GM12878 (cell line): ENCODE data around the gene ADAMTSL1. TPM values are rescaled to one million over a fixed set of nuclear protein-coding genes. Genes with fewer than 3 reads are reported as not detected.

ENCODE experiments used
- ATAC-seq: fragments of 200-7000 bp; cut with Tn5 transposase; 3 replicates; pipeline ENCODE4 v1.9.1; 2020; ENCODE audit warnings: mild to moderate bottlenecking, moderate library complexity
- BruUV-seq: library from RNA; stranded (reverse); fragments of 400-500 nt; replicated peaks from 2 replicates; lab custom pipeline; 2021; lab: Mats Ljungman, UMichigan
- CTCF ChIA-PET: fragments of 300-600 bp; sonication (Branson Sonifier 250); formaldehyde crosslinking; extraction: SDS; loops from one replicate; lab custom pipeline; 2021; ENCODE audit warnings: inconsistent platforms; lab: Yijun Ruan, JAX
- POLR2A ChIA-PET: fragments of 350-600 bp; formaldehyde crosslinking; extraction: SDS; loops from one replicate; lab custom pipeline; 2021; ENCODE audit warnings: inconsistent platforms; lab: Charles Lee
- RAD21 ChIA-PET: fragments of 300-600 bp; sonication (Branson Sonifier 250); formaldehyde crosslinking; loops from one replicate; lab custom pipeline; 2023; ENCODE audit warnings: antibody characterized with exemption; ENCODE audit not compliant: unreplicated experiment; lab: Charles Lee
- SMC1A ChIA-PET: fragments of 300-600 bp; sonication (Branson Sonifier 250); formaldehyde crosslinking; loops from one replicate; lab custom pipeline; 2023; ENCODE audit not compliant: unreplicated experiment, uncharacterized antibody; lab: Charles Lee
- DNase-seq: peaks from one replicate; pipeline ENCODE4 v3.0.0-alpha.2; 2011; ENCODE audit warnings: low read depth, low spot score
- FAIRE-seq: peaks from 3 replicates; lab custom pipeline; 2011; peaks lifted over from hg19 to GRCh38; lab: Jason Lieb, UNC
- H2AFZ ChIP-seq: 2 replicates; pipeline ENCODE4 v1.6.0; 2011; ENCODE audit warnings: low read depth, low read length, control low read depth; ENCODE audit not compliant: control insufficient read depth
- H3K27ac ChIP-seq: 2 replicates; pipeline ENCODE4 v1.5.1; 2011; ENCODE audit warnings: control low read depth; ENCODE audit not compliant: control insufficient read depth, insufficient read depth
- H3K27me3 ChIP-seq, 2 experiments: replicated peaks in 1 of 2; 2 replicates each; pipeline versions ENCODE4 v1.6.0 to v1.6.1; 2011; ENCODE audit warnings: low read length in 1 of 2; ENCODE audit not compliant: control insufficient read depth in 2 of 2, insufficient read depth in 2 of 2
- H3K36me3 ChIP-seq, 2 experiments: 2 replicates each; pipeline ENCODE4 v1.5.1; 2011; ENCODE audit warnings: low read length in 1 of 2; ENCODE audit not compliant: control insufficient read depth in 2 of 2, insufficient read depth in 2 of 2
- H3K4me1 ChIP-seq: 2 replicates; pipeline ENCODE4 v1.6.1; 2011; ENCODE audit warnings: mild to moderate bottlenecking, low read length, moderate library complexity, mixed read lengths; ENCODE audit not compliant: control insufficient read depth, insufficient read depth
- H3K4me2 ChIP-seq: 2 replicates; pipeline ENCODE4 v1.6.0; 2011; ENCODE audit warnings: control low read depth; ENCODE audit not compliant: control insufficient read depth, insufficient read depth
- H3K4me3 ChIP-seq: fragments of 200-600 bp; sonication (generic); 2 replicates; pipeline ENCODE4 v1.5.1; 2016
- H3K79me2 ChIP-seq: 2 replicates; pipeline ENCODE4 v1.6.0; 2011; ENCODE audit warnings: low read length; ENCODE audit not compliant: control insufficient read depth, insufficient read depth
- H3K9ac ChIP-seq: 2 replicates; pipeline ENCODE4 v1.8.0; 2011; ENCODE audit warnings: low read length, control low read depth, mixed read lengths; ENCODE audit not compliant: control insufficient read depth, insufficient read depth
- H3K9me3 ChIP-seq: replicated peaks from 3 replicates; pipeline ENCODE4 v1.5.1; 2011; ENCODE audit warnings: mild to moderate bottlenecking, low read length; ENCODE audit not compliant: control insufficient read depth, insufficient read depth
- H4K20me1 ChIP-seq: 2 replicates; pipeline ENCODE4 v1.6.0; 2011; ENCODE audit not compliant: control insufficient read depth, insufficient read depth
- ATF2 ChIP-seq: IDR thresholded peaks from 2 replicates; pipeline ENCODE4 v1.6.1; 2012; ENCODE audit warnings: low read length, inconsistent platforms
- ESRRA ChIP-seq: IDR thresholded peaks from 2 replicates; pipeline ENCODE4 v1.6.1; 2012; ENCODE audit warnings: mild to moderate bottlenecking, low read length, improper control_type of control experiment
- HDGF ChIP-seq: fragments of 450-650 bp; IDR thresholded peaks from 2 replicates; pipeline ENCODE4 v1.6.1; 2016; ENCODE audit warnings: antibody characterized with exemption
- IKZF1 ChIP-seq: fragments of 450-650 bp; conservative IDR thresholded peaks from 2 replicates; pipeline ENCODE4 v1.6.1; 2017; ENCODE audit warnings: antibody characterized with exemption, mild to moderate bottlenecking
- POLR2AphosphoS2 ChIP-seq: IDR thresholded peaks from 2 replicates; pipeline ENCODE4 v1.6.1; 2011; ENCODE audit warnings: low read depth, mild to moderate bottlenecking, low read length, improper control_type of control experiment, moderate library complexity
- POLR2AphosphoS5 ChIP-seq: IDR thresholded peaks from 2 replicates; pipeline ENCODE4 v1.6.1; 2011; ENCODE audit warnings: mild to moderate bottlenecking, low read length, inconsistent platforms
- RAD21 ChIP-seq: IDR thresholded peaks from 2 replicates; pipeline ENCODE4 v1.6.1; 2011; ENCODE audit warnings: mild to moderate bottlenecking, low read depth, low read length, moderate library complexity; ENCODE audit not compliant: insufficient read depth
- RAD51 ChIP-seq: fragments of 450-650 bp; IDR thresholded peaks from 2 replicates; pipeline ENCODE4 v1.6.1; 2016; ENCODE audit warnings: moderate library complexity, mild to moderate bottlenecking, inconsistent platforms
- RBBP5 ChIP-seq: fragments of 200-600 bp; sonication (generic); conservative IDR thresholded peaks from 2 replicates; pipeline ENCODE4 v1.6.1; 2016
- RCOR1 ChIP-seq: conservative IDR thresholded peaks from 2 replicates; pipeline ENCODE4 v1.6.1; 2012; ENCODE audit warnings: low read depth, low read length, improper control_type of control experiment
- REST ChIP-seq: IDR thresholded peaks from 2 replicates; pipeline ENCODE4 v1.6.1; 2012; ENCODE audit warnings: mild to moderate bottlenecking, low read depth, low read length
- RUNX3 ChIP-seq: IDR thresholded peaks from 2 replicates; pipeline ENCODE4 v1.6.1; 2012; ENCODE audit warnings: low read length, inconsistent platforms
- SPI1 ChIP-seq: IDR thresholded peaks from 2 replicates; pipeline ENCODE4 v1.6.1; 2011; ENCODE audit warnings: low read depth, mild to moderate bottlenecking, low read length, moderate library complexity, borderline replicate concordance; ENCODE audit not compliant: insufficient read depth
- TCF3 ChIP-seq: IDR thresholded peaks from 2 replicates; pipeline ENCODE4 v1.6.1; 2012; ENCODE audit warnings: low read depth, mild to moderate bottlenecking, low read length, borderline replicate concordance; ENCODE audit not compliant: insufficient read depth
- ZBTB33 ChIP-seq: fragments of 450-650 bp; IDR thresholded peaks from 2 replicates; pipeline ENCODE4 v1.6.1; 2017; ENCODE audit warnings: mild to moderate bottlenecking
- in situ Hi-C: fragments of 300-500 bp; cut with MboI; formaldehyde crosslinking; loops from 9 replicates; pipeline ENCODE4 v1.14.3; 2018; ENCODE audit warnings: mixed read lengths
- intact Hi-C: fragments of 100-400 bp; cut with micrococcal nuclease; formaldehyde crosslinking; loops from one replicate; pipeline ENCODE4 v1.14.2; 2022; ENCODE audit not compliant: unreplicated experiment
- polyA plus RNA-seq, 11 experiments: library from polyadenylated mRNA; depleted of rRNA in 4 of 11; unstranded in 6 of 11; stranded (reverse) in 5 of 11; fragments of >200 nt; fragmentation: Nextera tagmentation in 4 of 11; fragmentation: Illumina TruSeq in 1 of 11; extraction: Ambion mirVana in 4 of 11; extraction: Trizol in 1 of 11; gene quantifications; 1 replicate in 1 of 11; 2 replicates in 10 of 11; pipeline versions ENCODE4 v1.2.1 to v1.2.3, GENCODE V29; 2011 to 2016; ENCODE audit warnings: inconsistent platforms in 2 of 11, missing spikeins in 2 of 11, low read depth in 1 of 11
- total RNA-seq, 4 experiments: library from RNA; depleted of rRNA in 3 of 4; stranded (reverse); fragments of >200 nt in 3 of 4; fragmentation: Illumina TruSeq in 1 of 4; extraction: Trizol in 1 of 4; gene quantifications; 2 replicates each; pipeline versions ENCODE4 v1.2.1 to v1.2.3, GENCODE V29; 2013 to 2021

The ADAMTSL1 gene
- total and polyA plus RNA-seq, 10 of the 15 experiments (the other 5 are each of a cell fraction or from before 2014, with no cell fraction given), result 0.01 to 0.10 (median 0.07) TPM; not detected in 6

GRCh38 chr9:18923671-18924430, 449.9 kb downstream of the ADAMTSL1 start (continued):
- TF ChIP-seq REST (no peak), ZBTB33 (no peak), RUNX3 (no peak), RAD21 (no peak), RAD51 (no peak)

- Histone ChIP-seq H3K9ac (no peak overlapping the region), H3K4me2 (no peak overlapping the region), H2AFZ (no peak overlapping the region), H4K20me1 (no peaks in the 10 kb centered on the region), H3K4me3 (no peak overlapping the region), H3K27me3 (0 out of 4 replicates have a peak, but pooled peaks cover 0 to 4% of the 10 kb centered on the region in 2 experiments), H3K9me3 (no peaks in the 10 kb centered on the region; the same call in 2 of the 3 replicates), H3K79me2 (no peaks in the 10 kb centered on the region), H3K4me1 (no peaks in the 10 kb centered on the region), H3K36me3 (no peaks in the 10 kb centered on the region), H3K27ac (no peak overlapping the region)
- CTCF ChIA-PET, result no interaction called here
- ATAC-seq (no peak), DNase-seq (no peak), FAIRE-seq (no peak)
- SMC1A ChIA-PET, result no interaction called here
- in situ Hi-C loops (no loop called here), intact Hi-C loops (no loop called here)
- BruUV-seq, result no TSS peak
- TF ChIP-seq IKZF1 (no peak), ATF2 (no peak), POLR2AphosphoS2 (no peak), HDGF (no peak), RCOR1 (no peak), SPI1 (no peak), TCF3 (no peak), POLR2AphosphoS5 (no peak), RBBP5 (no peak), ESRRA (no peak)
- POLR2A ChIA-PET, result no interaction called here
- RAD21 ChIA-PET, result no interaction called here
Measured at GRCh38 chr9:18925880-18926279, 451.9 kb downstream of the ADAMTSL1 start.
